Hematopoietic multipotent progenitor cell treated with erythropoietin and hydrocortisone succinate and interleukin-3 and kit ligand, for 17 days (in vitro differentiated cells): ENCODE measurements around the gene PLCB1.
"Not testable (repeated sequence)": the region's sequence is repeated elsewhere in the genome, so short reads cannot be mapped to it uniquely, and the experiment has no call there.

ENCODE experiments used
- DNase-seq: peaks from one replicate; pipeline ENCODE4 v3.0.0-alpha.2; 2015; ENCODE audit warnings: low spot score

The PLCB1 gene

GRCh38 chr20:8837396-8837795 is 705.3 kb downstream of the PLCB1 start:
- no peak for DNase-seq

DNA sequence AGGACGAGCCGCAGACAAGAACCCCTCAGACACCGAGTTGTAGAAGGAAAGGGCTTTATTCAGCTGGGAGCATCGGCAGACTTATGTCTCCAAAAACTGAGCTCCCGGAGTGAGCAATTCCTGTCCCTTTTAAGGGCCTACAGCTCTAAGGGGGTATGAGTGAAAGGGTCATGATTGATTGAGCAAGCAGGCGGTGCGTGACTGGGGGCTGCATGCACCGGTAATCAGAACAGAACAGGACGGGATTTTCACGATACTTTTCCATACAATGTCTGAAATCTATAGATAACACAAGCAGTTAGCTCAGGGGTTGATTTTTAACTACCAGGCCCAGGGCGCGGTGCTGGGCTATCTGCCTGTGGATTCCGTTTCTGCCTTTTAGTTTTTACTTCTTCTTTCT is 710.5 kb downstream of the PLCB1 start:
- DNase-seq, result no peak

DNA sequence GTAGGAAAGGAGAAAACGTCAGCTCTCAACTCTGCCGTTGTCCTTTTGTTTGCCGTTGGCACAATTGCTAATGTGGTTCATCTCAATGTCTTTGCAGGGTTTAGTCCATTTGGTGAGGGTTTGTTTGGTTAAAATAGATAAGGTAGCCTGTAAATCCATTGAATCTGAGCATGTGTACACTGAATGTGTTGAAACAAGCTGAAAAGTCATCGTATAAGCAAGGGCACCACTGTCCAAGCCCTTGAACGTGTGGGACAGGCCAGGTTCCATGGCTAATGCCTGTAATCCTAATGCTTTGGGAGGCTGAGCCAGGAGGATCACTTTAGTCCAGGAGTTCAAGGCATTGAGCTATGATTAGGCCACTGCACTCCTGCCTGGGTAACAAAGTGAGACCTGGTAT is 712.1 kb downstream of the PLCB1 start:
- DNase-seq, result no peak

DNA sequence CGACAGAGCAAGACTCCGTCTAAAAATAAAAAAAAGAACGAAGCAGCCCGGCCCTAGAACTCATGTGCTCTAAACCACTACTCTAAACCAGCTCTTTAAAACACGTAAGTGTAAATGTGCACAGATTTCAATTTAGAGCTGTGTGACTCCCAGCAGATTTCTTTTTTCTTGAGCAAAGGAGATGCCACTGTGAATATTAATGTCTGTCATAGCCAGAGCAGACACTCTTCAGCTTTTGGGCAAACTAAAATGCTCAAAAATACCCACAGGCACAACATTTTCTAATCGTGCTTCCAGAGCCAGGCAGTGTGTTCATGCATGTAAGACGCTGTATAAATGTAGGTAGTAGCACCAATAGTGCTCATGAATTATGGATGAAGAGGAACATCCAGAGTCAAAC is 717.9 kb downstream of the PLCB1 start:
- DNase-seq, result no peak

- DNase-seq, result no peak
Measured at GRCh38 chr20:8851446-8851845, 719.4 kb downstream of the PLCB1 start.

GRCh38 chr20:8851919-8852318 is 719.9 kb downstream of the PLCB1 start:
- DNase-seq, result not testable (repeated sequence)

DNA sequence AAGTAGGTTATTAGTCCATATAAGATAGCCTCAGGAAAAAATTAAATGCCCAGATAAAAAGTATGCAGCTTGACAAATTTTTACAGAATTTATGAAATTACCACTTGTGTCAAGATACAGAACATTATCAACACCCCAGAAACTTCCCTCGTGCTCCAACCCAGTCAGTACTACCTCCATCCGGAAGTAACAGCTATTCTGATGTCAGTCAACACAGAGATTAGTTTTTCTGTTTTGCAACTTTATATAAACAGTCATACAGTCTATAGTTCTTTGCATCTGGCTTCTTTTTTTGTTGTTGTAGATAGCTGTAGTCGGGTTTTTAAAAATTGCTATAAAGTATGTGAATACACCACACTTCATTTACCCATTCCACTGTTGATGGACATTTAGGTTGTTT is 721.1 kb downstream of the PLCB1 start:
- DNase-seq, result not testable (repeated sequence)

DNA sequence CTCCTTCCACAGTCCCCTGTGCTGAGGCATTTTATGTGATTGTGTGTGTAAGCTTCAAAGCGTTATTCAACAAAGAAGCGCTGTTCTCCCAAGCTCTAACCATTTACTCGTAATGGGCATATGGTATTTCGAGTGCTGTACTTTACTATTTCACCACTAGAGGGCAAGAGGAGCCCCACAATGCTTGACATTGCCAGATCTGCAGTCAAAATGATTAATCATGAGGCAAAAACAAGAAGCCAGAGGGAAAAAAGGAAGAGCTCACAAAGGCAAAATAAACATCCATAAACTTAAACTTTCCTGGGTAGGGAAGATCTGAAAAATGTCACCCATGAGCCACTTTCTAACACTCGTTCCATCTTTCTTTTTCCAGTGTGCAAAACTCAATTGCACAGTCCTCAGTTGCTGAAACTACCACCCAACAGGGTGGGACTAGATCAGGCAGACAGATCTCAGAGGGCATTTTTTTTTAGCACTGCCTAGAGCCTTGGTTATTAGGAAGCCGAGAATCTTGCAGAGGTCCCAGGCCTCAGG is 721.8 kb downstream of the PLCB1 start:
- peak; percentile 27 for DNase-seq

GRCh38 chr20:8854571-8854970 is 722.5 kb downstream of the PLCB1 start:
- DNase-seq, result no peak

DNA sequence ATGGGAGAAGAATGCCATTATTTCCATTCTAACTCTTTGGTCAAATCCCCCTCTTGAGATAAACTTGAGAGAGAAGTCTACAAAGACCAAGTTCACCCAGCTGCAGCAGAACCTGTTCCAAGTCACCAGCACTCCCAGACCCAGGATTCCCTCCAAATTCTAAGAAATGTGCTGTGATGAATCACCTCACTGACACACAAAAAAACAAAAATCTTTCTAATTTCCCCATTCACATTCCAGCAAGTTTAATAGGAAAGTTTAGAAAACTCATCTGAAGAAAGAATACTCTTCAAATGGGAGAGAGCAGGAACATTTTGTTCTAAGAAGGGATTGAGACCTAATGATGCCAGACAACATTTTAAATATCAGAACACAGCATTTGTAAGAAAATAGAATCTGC is 723.2 kb downstream of the PLCB1 start:
- DNase-seq, result no peak

DNA sequence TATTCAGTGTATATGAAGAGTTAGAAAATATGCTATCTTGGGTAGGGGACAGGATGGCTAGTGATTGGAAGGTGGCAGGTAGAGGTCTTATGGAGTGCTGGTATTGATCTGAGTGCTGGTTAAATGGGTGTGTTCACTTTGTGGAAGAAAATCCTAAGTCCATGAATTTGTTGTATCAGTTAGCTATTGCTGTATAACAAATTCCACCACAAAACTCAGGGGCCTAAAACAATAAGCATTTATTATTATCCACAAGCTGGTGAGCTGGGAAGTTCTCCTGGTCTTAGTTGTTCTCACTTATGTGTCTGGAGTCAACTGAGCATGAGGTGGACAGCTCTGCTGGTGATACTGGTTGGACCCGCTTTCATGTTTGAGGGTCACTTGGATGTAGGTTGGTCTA is 724.6 kb downstream of the PLCB1 start:
- DNase-seq, result no peak

DNA sequence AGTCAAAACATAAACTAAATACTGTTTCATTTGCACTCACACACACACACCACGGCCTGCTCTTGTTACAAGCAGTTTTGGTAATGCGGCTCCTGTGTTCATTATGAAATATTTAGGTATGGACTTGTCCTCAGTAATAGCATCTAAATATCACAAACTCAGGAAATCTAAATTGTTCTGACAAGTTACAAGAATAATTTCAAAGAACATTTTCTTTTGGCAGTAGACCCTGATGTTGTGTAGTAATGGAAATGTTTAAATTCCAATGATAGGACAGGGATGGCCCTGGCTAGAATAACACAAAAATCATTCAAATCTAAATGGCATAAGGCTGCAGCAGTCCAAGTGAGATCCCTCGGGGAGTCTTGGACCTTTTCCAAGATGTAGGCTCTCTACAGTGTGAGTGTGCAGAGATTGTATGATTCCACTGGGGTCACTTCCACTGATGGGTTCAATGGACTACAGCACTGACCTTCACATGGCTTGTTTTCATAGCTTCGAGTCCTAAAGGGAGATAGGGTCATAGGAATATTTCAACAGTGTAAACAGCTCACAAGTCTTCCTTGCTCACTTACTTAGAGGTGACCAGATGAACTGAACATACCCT is 726.2 kb downstream of the PLCB1 start:
- DNase-seq, result no peak

DNA sequence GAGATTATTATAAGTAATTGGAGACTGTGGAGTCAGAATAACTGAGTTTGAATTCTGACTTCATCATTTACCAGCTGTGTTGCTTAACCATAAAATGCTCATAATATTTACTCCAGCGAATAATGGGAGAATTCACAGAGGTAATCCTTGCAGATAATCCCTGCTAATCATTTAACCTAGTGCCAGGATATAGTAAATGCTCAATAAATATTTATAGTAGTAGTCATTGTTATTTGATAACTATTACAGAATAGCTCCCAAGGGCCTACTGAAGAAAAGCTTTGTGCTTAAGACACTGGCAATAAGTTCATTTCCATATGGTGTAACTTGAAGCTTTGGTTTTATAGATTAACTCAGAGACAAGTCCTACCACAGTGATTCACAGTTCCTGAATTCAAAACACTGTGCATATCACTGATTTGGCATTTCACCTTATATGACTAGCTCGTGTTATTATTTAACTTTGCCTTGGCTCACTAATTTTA is 728.0 kb downstream of the PLCB1 start:
- no peak for DNase-seq

- DNase-seq, result no peak
Measured at GRCh38 chr20:8862092-8862491, 730.0 kb downstream of the PLCB1 start.

- no peak for DNase-seq
Measured at GRCh38 chr20:8865636-8866035, 733.6 kb downstream of the PLCB1 start.

- no peak for DNase-seq
Measured at GRCh38 chr20:8867038-8867740, 735.1 kb downstream of the PLCB1 start.

DNA sequence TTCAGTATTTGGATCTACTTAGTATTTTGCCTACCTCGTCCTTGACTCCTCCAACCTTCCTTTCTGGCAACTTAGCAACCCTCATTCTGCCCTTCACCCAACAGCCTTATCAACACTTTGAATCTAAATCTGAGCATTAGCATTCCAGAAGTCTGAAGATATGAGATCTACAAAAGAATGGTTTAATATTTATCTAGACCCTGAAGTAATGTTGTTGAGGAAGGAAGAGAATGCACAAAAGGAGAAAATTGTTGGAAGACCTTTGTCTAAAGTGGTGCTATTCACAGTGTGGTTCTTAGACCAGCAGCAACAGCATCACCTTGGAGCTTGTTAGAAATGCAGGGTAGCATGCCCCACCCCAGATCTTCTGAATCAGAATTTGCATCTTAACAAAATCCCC is 738.6 kb downstream of the PLCB1 start:
- DNase-seq, result no peak

- no peak for DNase-seq
Measured at GRCh38 chr20:8874437-8874836, 742.4 kb downstream of the PLCB1 start.

DNA sequence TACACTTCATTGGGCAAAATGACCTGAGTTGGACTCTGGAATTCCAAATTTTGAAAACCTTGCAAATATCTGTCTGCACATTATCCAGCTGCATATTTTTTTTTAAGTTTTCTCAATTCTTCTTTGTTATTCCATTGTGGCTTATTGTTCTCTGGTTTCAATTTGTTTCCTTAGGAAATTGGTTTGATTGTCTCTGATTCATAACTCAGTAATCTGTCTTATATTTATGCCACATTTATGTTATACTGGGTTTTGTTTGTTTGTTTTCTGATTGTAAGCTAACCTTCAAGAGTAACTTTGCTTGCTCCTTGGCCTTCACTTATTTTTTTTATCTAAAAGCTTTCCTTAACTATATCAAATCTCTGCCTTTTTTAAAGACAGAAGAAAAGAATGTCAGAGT is 743.5 kb downstream of the PLCB1 start:
- DNase-seq, result no peak

- no peak for DNase-seq
Measured at GRCh38 chr20:8876366-8876765, 744.3 kb downstream of the PLCB1 start.

GRCh38 chr20:8877294-8877693 is 745.2 kb downstream of the PLCB1 start:
- DNase-seq, result no peak

DNA sequence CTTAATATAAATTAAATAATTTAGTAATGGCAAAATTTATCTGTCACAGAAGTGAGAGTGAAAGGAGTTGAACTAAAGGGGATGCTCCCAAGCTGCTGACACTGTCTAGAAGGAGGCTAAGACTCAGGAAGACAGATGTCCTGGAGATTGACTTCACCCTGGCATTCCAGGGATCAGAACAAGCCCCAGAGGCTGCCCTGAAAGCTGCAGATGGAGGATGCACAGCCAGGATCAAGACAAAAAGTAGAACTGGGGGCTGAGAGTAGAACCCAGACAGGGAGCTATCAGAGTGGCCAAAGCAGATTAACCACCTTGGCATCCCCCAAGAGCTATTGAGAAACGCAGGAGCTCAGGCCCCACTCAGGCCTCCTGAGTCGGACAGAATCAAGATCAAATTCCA is 747.6 kb downstream of the PLCB1 start:
- no peak for DNase-seq

- no peak for DNase-seq
Measured at GRCh38 chr20:8880085-8880853, 748.2 kb downstream of the PLCB1 start.
